ENCODE measurements around the gene CCS. TPM values are rescaled to one million over a fixed set of nuclear protein-coding genes. Genes with fewer than 3 reads are reported as not detected.
"Not testable (repeated sequence)": the region's sequence is repeated elsewhere in the genome, so short reads cannot be mapped to it uniquely, and the experiment has no call there.

Gene CCS
- total and polyA plus RNA-seq, 2 donors (not counting 1 experiment from before 2014, with no cell fraction given), result 87.8 to 174 TPM

DNA sequence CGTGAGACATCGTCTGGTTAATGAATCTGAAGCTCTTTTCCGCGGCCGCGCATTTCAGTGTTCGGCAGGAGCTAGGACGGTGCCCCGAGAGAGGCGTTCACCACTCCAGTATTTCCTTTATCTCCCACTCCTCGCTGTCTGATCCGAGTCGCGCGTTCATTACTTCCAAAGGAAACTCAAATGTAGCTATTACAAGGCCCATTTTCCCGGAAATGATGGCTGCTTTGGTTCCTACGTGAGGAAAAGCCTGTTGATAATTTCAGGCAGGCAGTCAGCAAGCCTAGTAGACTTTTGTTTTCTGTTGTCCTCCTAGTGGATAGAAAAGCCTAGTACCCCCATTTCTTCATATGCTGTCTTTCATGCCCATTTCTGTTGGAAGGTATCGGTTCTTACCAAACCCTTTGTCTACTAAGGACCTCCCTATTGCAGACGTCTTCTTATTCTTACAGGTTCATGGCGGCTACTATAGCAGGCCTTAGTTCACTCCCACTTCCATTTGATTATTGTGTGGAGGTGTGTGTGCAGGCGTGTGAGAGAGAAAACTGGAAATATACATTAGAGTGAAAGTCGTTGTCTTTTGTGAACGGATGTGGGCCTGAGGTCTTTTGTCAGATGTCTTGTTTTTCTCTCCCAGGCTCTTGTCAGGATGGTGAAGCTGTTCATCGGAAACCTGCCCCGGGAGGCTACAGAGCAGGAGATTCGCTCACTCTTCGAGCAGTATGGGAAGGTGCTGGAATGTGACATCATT lies 46.3 kb downstream of the CCS start:
- CTCF ChIA-PET, result interaction anchor here (0.7 to 5.5 kb wide), 10 partner anchors 17 to 61 kb away, joined by 3 to 54 read pairs (median 8); partner anchors contain the start of genes CCDC87, CCS, RBM14 and RBM4B
- peaks cover 71% of the 10 kb centered on the region for H3K4me1 Mint-ChIP-seq
- TF ChIP-seq EZH2 (IDR thresholded peaks at IDR 0.05; ENCODE audit: borderline replicate concordance, insufficient read depth, low read depth, low read length, poor library complexity, severe bottlenecking), result no peak
- TF ChIP-seq, protein P1, sequence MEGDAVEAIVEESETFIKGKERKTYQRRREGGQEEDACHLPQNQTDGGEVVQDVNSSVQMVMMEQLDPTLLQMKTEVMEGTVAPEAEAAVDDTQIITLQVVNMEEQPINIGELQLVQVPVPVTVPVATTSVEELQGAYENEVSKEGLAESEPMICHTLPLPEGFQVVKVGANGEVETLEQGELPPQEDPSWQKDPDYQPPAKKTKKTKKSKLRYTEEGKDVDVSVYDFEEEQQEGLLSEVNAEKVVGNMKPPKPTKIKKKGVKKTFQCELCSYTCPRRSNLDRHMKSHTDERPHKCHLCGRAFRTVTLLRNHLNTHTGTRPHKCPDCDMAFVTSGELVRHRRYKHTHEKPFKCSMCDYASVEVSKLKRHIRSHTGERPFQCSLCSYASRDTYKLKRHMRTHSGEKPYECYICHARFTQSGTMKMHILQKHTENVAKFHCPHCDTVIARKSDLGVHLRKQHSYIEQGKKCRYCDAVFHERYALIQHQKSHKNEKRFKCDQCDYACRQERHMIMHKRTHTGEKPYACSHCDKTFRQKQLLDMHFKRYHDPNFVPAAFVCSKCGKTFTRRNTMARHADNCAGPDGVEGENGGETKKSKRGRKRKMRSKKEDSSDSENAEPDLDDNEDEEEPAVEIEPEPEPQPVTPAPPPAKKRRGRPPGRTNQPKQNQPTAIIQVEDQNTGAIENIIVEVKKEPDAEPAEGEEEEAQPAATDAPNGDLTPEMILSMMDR (IDR thresholded peaks at IDR 0.05), result peak; percentile 28
- H3K9me3 ChIP-seq (ENCODE audit: control extremely low read depth in 1 of 3, control insufficient read depth in 2 of 3, insufficient read depth in 1 of 3, low read length in 2 of 3), result no peaks in the 10 kb centered on the region
- H4K20me1 ChIP-seq (ENCODE audit: control insufficient read depth, insufficient read depth, low read length, poor library complexity, severe bottlenecking), result peaks cover 74% of the 10 kb centered on the region
- no peaks in the 10 kb centered on the region for H3K27me3 ChIP-seq (replicated peaks in 1 of 4; ENCODE audit: control extremely low read depth in 1 of 4, control insufficient read depth in 3 of 4, insufficient read depth in 4 of 4, low read length in 3 of 4)
- peak overlapping the region; percentile 87 for H3K9ac ChIP-seq (ENCODE audit: low read length)
- H2AFZ ChIP-seq (ENCODE audit: insufficient read depth, low read depth, low read length, poor library complexity, severe bottlenecking), result peak overlapping the region; percentile 73
- DNase-seq, result peak; percentile 66
- WGBS (ENCODE audit: insufficient coverage), result 3% methylated on average over 11 of the region's 27 CpGs
- H3K9me3 Mint-ChIP-seq (ENCODE audit: insufficient read depth), result no peaks in the 10 kb centered on the region
- intact Hi-C loops (cut with micrococcal nuclease), result loop anchor here (1.0 to 2.0 kb wide), 3 partner anchors 60 to 231 kb away; partner anchors contain the start of gene DPP3
- peaks cover 98% of the 10 kb centered on the region for H3K79me2 ChIP-seq (ENCODE audit: control insufficient read depth, insufficient read depth, low read length)
- peak overlapping the region; percentile 99 for H3K4me3 Mint-ChIP-seq
- H3K27ac Mint-ChIP-seq, result peak overlapping the region; percentile 96
- no peak for ATAC-seq (ENCODE audit: low read depth)
- H3K36me3 ChIP-seq (replicated peaks in 1 of 2; ENCODE audit: control extremely low read depth in 1 of 2, control insufficient read depth in 1 of 2, extremely low read depth in 1 of 2, insufficient read depth in 2 of 2, low read length in 1 of 2), result peaks cover 4 to 50% of the 10 kb centered on the region in 2 experiments
- peak overlapping the region; percentile 77 to 87 for H3K27ac ChIP-seq (ENCODE audit: low read length in 2 of 2)
- peaks cover 49 to 59% of the 10 kb centered on the region in 2 donors for H3K4me1 ChIP-seq (ENCODE audit: control insufficient read depth in 2 of 2, insufficient read depth in 2 of 2, low read length in 2 of 2)
- peak overlapping the region; percentile 89 for H3K4me2 ChIP-seq (replicated peaks; ENCODE audit: low read depth, low read length, poor library complexity, severe bottlenecking)
- no peaks in the 10 kb centered on the region for H3K27me3 Mint-ChIP-seq
- POLR2A ChIA-PET, result interaction anchor here (0.7 to 3.4 kb wide), 16 partner anchors 10 to 739 kb away, joined by 3 to 53 read pairs (median 5); partner anchors contain the start of genes DPP3, PELI3, RBM14 and RBM4B
- H3K4me3 ChIP-seq (ENCODE audit: control extremely low read depth in 1 of 5, extremely low read depth in 1 of 5, insufficient read depth in 1 of 5, low read depth in 2 of 5, low read length in 4 of 5), result peak overlapping the region; percentile 79 to 95 (median 88)

DNA sequence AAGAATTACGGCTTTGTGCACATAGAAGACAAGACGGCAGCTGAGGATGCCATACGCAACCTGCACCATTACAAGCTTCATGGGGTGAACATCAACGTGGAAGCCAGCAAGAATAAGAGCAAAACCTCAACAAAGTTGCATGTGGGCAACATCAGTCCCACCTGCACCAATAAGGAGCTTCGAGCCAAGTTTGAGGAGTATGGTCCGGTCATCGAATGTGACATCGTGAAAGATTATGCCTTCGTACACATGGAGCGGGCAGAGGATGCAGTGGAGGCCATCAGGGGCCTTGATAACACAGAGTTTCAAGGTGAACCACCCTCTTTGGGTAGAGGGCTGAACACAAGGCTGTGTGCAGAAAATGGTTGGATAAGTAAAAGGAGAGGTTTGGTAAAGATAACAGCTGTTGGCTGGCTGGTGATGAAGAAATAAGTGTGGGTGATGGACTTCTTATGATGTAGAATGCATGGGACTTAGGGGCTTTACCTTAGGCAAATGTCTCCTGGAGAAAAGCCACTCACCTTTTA lies 46.9 kb downstream of the CCS start:
- peak overlapping the region in 1 of 2 donors; percentile 41 for H3K27ac ChIP-seq (ENCODE audit: low read length in 2 of 2)
- intact Hi-C loops (cut with micrococcal nuclease), result loop anchor here (1.0 to 2.0 kb wide), 3 partner anchors 61 to 232 kb away; partner anchors contain the start of gene DPP3
- not testable (repeated sequence) for H3K27me3 Mint-ChIP-seq; DNase-seq; H3K9me3 ChIP-seq (ENCODE audit: control extremely low read depth in 1 of 3, control insufficient read depth in 2 of 3, insufficient read depth in 1 of 3, low read length in 2 of 3); H3K27me3 ChIP-seq (replicated peaks in 1 of 4; ENCODE audit: control extremely low read depth in 1 of 4, control insufficient read depth in 3 of 4, insufficient read depth in 4 of 4, low read length in 3 of 4); ATAC-seq (ENCODE audit: low read depth); H3K9me3 Mint-ChIP-seq (ENCODE audit: insufficient read depth); H2AFZ ChIP-seq (ENCODE audit: insufficient read depth, low read depth, low read length, poor library complexity, severe bottlenecking)
- peaks cover 52 to 65% of the 10 kb centered on the region in 2 donors for H3K4me1 ChIP-seq (ENCODE audit: control insufficient read depth in 2 of 2, insufficient read depth in 2 of 2, low read length in 2 of 2)
- 86% methylated on average over 7 of the region's 10 CpGs for WGBS (ENCODE audit: insufficient coverage)
- H3K4me1 Mint-ChIP-seq, result peaks cover 72% of the 10 kb centered on the region
- H3K4me2 ChIP-seq (replicated peaks; ENCODE audit: low read depth, low read length, poor library complexity, severe bottlenecking), result peak overlapping the region; percentile 89
- peaks cover 5 to 54% of the 10 kb centered on the region in 2 experiments for H3K36me3 ChIP-seq (replicated peaks in 1 of 2; ENCODE audit: control extremely low read depth in 1 of 2, control insufficient read depth in 1 of 2, extremely low read depth in 1 of 2, insufficient read depth in 2 of 2, low read length in 1 of 2)
- H3K4me3 ChIP-seq (ENCODE audit: control extremely low read depth in 1 of 5, extremely low read depth in 1 of 5, insufficient read depth in 1 of 5, low read depth in 2 of 5, low read length in 4 of 5), result peak overlapping the region in 4 of 5 experiments; percentile 79 to 95 (median 88)
- peak overlapping the region; percentile 96 for H3K27ac Mint-ChIP-seq
- POLR2A ChIA-PET, result interaction anchor here (0.6 to 3.4 kb wide), 5 partner anchors 20 to 94 kb away, joined by 3 to 53 read pairs (median 9); partner anchors contain the start of genes RBM14, RBM4B and ZDHHC24
- H3K79me2 ChIP-seq (ENCODE audit: control insufficient read depth, insufficient read depth, low read length), result peaks cover 98% of the 10 kb centered on the region
- H3K9ac ChIP-seq (ENCODE audit: low read length), result peak overlapping the region; percentile 87
- H3K4me3 Mint-ChIP-seq, result peak overlapping the region; percentile 99
- CTCF ChIA-PET, result interaction anchor here (1.1 to 5.5 kb wide), 5 partner anchors 22 to 51 kb away, joined by 3 to 54 read pairs (median 15); partner anchors contain the start of genes RBM14 and RBM4B
- H4K20me1 ChIP-seq (ENCODE audit: control insufficient read depth, insufficient read depth, low read length, poor library complexity, severe bottlenecking), result peaks cover 80% of the 10 kb centered on the region

Data from B cell (primary cell).